ENCODE results near the gene ZBTB25.
"Not testable (repeated sequence)": the region's sequence is repeated elsewhere in the genome, so short reads cannot be mapped to it uniquely, and the experiment has no call there.

Gene ZBTB25

GRCh38 chr14:64518229-64518628, 14.6 kb upstream of the ZBTB25 start:
- no peak for DNase-seq

GRCh38 chr14:64517667-64518066, 14.0 kb upstream of the ZBTB25 start:
- DNase-seq = not testable (repeated sequence)

DNA sequence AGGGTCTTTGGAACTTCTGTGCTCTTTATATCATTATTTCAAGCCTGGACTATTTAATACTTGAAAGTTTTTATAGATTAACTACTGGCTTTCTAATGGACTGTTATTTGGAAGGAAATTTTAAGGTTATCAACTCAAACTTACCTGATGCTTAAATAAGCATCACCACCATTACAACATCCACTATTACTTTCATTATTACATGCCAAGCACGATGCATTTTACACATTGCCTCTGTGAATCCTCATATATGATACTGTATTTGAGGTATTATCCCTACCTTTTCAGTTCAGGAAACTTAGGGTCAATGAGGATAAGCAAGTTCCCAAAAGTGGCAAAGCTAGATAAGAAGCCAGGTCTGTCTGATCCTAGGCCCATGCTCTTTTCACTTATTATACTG, 13.3 kb upstream of the ZBTB25 start:
- DNase-seq = no peak

GRCh38 chr14:64515053-64515452, 11.4 kb upstream of the ZBTB25 start:
- DNase-seq = no peak

- DNase-seq = no peak
Measured at GRCh38 chr14:64513271-64513670, 9.6 kb upstream of the ZBTB25 start.

DNA sequence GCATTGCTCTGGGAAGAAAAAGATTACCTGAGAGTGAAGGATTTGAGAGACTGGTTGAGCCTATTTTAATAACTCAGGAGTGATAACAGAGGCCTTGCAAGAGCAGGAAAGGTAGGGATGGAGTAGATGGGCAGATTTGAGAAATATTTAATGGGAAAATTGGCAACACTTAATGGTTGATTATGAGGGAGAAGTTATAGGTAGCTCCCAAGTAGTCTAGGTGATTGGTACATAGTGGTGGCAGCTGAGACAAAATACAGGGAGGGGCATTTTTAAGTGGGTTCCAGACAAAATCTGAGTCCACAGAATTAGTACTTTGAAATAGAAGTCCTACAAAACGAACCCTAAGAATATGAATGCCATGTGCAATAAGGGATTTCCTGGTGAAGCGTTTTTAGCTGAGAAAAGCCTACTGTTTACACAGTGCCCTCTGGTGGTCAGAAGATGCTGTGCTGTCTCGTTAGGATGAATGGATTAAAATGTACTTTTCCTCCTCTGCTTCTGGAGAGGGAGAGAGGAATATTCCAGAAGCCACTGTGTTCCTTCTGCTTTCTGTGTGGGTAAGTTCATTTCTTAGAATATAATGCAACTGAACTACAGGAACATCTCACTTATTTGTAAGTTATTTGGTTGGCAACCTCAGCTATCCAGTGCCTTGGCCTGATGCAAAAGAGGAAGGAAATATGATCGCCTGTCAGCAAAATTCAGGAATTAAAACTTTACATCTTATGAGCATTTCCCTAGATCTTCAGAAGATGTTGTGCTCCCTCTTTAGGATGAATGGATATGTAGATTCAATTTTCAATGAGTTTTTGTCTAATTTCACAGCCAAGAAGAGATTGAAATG, 7.4 kb upstream of the ZBTB25 start:
- DNase-seq = peak; percentile 32

DNA sequence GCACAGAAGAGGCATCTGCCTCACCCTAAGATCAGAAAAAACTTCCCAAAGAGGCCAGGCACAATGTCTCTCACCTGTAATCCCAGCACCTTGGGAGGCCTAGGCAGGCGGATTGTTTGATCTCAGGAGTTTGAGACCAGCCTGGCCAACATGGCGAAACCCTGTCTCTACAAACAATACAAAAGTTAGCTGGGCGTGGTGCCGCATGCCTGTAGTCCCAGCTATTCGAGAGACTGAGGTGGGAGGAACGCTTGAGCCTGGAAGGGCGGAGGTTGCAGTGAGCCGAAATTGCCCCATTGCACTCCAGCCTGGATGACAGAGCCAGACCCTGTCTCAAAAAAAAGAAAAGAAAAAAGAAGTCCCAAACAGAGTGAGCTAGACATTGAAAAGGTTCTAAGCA, 5.4 kb upstream of the ZBTB25 start:
- DNase-seq = no peak

GRCh38 chr14:64508215-64508776, 4.7 kb upstream of the ZBTB25 start:
- DNase-seq = no peak

DNA sequence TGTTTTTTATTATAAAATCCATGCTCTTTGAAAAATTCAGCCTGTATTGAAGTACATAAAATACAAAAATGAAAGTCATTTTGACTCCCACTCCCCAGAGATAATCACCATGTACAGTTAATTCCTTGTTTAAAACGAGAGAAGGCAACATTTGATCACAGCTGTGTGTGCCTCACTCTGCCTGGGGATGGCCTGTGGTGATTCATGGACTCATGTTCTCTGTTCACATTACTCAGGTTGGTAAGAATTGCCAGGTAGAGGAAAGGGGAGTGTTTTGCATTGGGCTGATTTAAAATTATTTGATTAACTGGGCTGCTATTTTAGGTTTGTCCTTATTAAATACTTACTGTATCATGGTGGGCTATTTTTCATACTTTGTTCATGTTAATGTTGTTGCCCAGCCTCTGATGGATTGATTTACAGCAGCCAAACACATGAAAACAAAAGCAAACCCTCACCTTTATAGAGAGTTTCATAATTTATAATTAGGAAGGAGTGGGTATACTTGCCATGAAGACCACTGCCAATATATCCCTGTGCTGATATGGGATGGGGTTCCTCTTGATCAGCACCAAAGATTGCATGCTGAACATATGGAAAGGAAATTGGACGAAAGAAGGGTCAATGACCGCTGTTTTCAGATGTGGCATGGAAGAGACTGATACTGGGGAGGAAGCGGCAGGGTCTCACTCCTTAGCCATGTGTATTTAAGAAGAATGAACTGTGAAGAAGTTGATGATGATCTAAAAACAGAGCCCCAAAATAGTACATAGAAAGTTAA, 3.9 kb upstream of the ZBTB25 start:
- no peak for DNase-seq

GRCh38 chr14:64506721-64507120, 3.1 kb upstream of the ZBTB25 start:
- no peak for DNase-seq

GRCh38 chr14:64504897-64505794, 1.5 kb upstream of the ZBTB25 start:
- DNase-seq = peak; percentile 99

DNA sequence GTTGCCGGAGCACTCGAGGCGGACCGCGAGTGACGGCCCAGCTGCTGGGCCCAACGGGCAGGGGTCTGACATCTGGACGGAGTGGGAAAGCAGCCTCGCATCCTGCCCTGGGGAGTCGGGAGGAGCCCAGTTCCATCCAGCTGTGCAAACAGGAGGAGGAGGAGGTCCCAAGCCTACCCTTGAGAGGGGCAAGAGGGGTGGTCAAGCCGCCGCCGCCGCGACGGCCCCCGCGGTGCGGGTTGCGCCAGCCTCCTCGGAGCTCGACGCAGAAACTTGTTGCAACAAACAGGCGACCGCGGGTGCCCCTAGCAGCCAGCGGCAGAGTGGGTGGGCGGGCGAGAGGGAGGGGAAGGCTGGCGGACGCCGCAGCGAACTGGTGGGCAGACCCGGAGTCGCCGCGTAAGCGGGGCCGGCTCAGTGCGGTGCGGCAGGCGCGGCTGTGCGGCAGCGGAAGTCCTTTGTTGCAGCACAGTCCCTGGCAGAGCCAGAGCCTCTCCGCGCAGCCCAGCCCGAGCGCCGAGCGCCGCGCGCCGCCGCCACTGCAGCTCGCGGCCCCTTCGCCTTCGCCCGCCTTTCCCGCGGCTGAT, 765 bp upstream of the ZBTB25 start, which contains the start of gene ZBTB1:
Gene ZBTB1, plus strand, starts transcription at position 461 of the 587 bp plus-strand sequence. CDS start 16,735 bp downstream, outside the sequence.
- DNase-seq = peak; percentile 98

- no peak for DNase-seq
Measured at GRCh38 chr14:64502887-64503433, 678 bp downstream of the ZBTB25 start.

DNA sequence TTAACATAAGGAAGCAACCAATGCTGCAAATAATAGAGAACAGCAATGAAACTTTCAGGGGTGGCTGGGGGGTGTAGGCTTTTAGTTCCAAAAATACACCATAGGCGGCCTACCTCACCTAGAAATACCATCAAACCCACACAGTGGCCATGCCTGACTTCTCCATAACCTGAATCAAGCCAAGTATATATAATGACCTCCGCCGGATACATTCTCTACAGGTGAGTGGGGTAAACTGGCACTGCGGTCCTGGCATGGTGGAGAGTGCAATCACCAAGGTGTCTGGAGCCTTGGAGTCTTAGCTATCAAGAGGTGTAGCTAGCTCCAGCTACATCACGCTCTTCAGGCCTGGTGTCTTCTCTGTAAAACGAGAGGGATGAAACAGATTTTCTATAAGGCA, 1.2 kb downstream of the ZBTB25 start:
- DNase-seq = peak; percentile 18

GRCh38 chr14:64501411-64502171, 2.0 kb downstream of the ZBTB25 start:
- DNase-seq = peak; percentile 31

DNA sequence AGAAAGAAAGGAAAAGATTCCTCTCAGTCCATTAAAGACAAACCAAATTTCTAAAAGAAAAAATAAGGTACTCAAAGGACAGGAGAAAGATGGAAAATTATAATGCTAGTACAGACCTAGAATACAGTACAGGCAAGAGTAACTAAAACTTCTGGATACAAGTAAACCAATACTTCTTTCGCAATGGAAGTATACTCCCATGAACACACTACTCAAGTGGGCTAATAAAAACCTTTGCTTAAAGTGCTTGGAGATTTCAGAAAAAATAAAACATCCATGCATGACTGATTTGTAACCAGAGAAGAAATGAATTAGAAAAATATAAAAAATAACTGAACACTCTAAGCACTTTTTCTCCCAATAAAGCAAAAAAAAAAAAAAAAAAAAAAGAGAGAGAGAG, 3.5 kb downstream of the ZBTB25 start:
- DNase-seq = no peak

DNA sequence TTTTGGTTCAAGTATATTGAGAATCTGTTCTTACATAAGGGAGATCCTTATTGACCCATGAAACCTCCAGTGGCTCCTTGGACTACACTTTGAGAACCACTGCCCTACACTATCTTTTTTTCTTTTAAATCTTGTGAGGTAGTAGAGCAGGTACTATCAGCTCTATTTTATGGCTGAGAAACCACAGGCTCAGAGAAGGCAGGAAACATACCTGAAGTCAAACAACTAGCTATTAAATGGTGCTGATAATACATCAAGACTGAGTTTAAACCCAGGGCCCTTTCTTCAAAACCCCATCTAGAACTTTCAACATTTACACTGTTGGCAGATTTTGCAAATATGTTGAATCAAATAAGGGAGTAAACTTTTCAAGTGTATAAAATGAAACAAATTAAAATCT, 6.9 kb downstream of the ZBTB25 start:
- no peak for DNase-seq

- DNase-seq = no peak
Measured at GRCh38 chr14:64495252-64495651, 8.4 kb downstream of the ZBTB25 start.

DNA sequence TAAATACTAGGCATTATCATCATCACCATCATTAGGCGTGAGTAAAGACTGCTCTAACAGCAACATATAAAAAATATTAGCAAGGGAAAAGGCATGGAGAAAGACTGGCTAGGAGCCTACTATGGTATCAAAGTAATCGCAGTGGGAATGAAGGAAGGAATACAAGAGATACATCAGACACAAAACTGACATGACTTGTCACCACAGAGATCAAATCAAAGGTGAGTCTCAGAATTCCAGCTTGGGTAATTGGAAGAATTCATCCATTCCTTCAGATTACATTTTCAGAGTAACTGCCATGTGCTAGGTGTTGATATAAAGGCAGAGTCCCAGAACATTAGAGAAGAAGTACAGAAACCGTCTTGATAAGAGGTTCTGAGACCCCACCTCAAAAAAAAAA, 10.2 kb downstream of the ZBTB25 start:
- DNase-seq = no peak

DNA sequence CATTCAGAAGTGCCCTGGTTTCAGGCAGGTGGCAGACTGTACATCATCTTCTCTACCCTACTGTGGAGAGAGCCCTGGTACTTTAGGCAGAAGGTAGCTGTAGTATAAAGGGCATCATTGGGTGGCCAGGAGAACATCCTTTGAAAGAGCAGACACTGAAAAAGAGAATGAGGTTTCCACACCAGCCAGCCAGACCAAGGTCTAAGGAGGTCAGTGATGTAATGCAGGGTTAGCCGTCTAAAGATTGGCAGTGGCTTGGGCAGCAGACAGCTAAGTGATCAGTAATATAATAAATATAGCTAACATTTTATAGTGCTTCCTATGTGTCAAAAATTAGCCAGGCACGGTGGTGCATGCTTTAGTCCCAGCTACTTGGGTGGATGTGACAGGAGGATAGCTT, 12.0 kb downstream of the ZBTB25 start:
- no peak for DNase-seq

Measured in right kidney (tissue), 1 donor.